Endothelial cell (in vitro differentiated cells): ENCODE measurements around the gene PCDHGA9. TPM values are rescaled to one million over a fixed set of nuclear protein-coding genes. Genes with fewer than 3 reads are reported as not detected.
"Not testable (repeated sequence)": the region's sequence is repeated elsewhere in the genome, so short reads cannot be mapped to it uniquely, and the experiment has no call there.

ENCODE experiments used
- DNase-seq: peaks from one replicate; pipeline ENCODE4 v3.0.0; 2021; ENCODE audit warnings: low spot score
- H3K27ac Mint-ChIP-seq: one replicate; pipeline ENCODE4 v1.8.0; 2021; ENCODE audit warnings: mixed read lengths, inconsistent platforms; ENCODE audit not compliant: unreplicated experiment
- H3K27me3 Mint-ChIP-seq: one replicate; pipeline ENCODE4 v1.8.0; 2021; ENCODE audit warnings: mild to moderate bottlenecking, moderate library complexity, mixed read lengths, inconsistent platforms; ENCODE audit not compliant: unreplicated experiment
- H3K36me3 Mint-ChIP-seq: one replicate; pipeline ENCODE4 v1.8.0; 2021; ENCODE audit warnings: mild to moderate bottlenecking, low read depth, mixed read lengths, inconsistent platforms; ENCODE audit not compliant: unreplicated experiment
- H3K4me1 Mint-ChIP-seq: one replicate; pipeline ENCODE4 v1.8.0; 2021; ENCODE audit warnings: mild to moderate bottlenecking, mixed read lengths, inconsistent platforms; ENCODE audit not compliant: unreplicated experiment
- H3K4me3 Mint-ChIP-seq: one replicate; pipeline ENCODE4 v1.8.0; 2021; ENCODE audit warnings: mild to moderate bottlenecking, mixed read lengths, inconsistent platforms; ENCODE audit not compliant: unreplicated experiment
- H3K9me3 Mint-ChIP-seq: one replicate; pipeline ENCODE4 v1.8.0; 2021; ENCODE audit warnings: mixed read lengths, inconsistent platforms; ENCODE audit not compliant: unreplicated experiment
- CTCF ChIP-seq: fragments of 200-600 bp; sonication (generic); IDR thresholded peaks from one replicate; pipeline ENCODE4 v1.5.0; 2021; ENCODE audit warnings: antibody characterized with exemption; ENCODE audit not compliant: unreplicated experiment
- total RNA-seq: library from RNA; stranded (reverse); fragmentation: NEBNext Ultra II Directional; extraction: Animal tissue kit (Norgen Biotek cat#: 25700); gene quantifications from one replicate; pipeline ENCODE4 v1.2.1, GENCODE V29; 2021; ENCODE audit not compliant: unreplicated experiment

PCDHGA9 gene
- total RNA-seq, 1 donor from 2014 or later = 3.1 TPM

GRCh38 chr5:141374627-141375026 lies 28.0 kb upstream of the PCDHGA9 start:
- Mint-ChIP-seq H3K4me1 (no peaks in the 10 kb centered on the region), H3K27me3 (peaks cover 2% of the 10 kb centered on the region), H3K9me3 (peaks cover 27% of the 10 kb centered on the region), H3K4me3 (peak overlapping the region; percentile 73), H3K36me3 (peaks cover 62% of the 10 kb centered on the region), H3K27ac (no peak overlapping the region)
- no peak for TF ChIP-seq CTCF
- DNase-seq = no peak

GRCh38 chr5:141375444-141376155 lies 27.0 kb upstream of the PCDHGA9 start:
- H3K4me3 Mint-ChIP-seq, DNase-seq, H3K27ac Mint-ChIP-seq, H3K27me3 Mint-ChIP-seq, H3K4me1 Mint-ChIP-seq: not testable (repeated sequence)
- H3K36me3 Mint-ChIP-seq = peaks cover 55% of the 10 kb centered on the region
- H3K9me3 Mint-ChIP-seq = peaks cover 27% of the 10 kb centered on the region

- Mint-ChIP-seq H3K9me3 (peaks cover 22% of the 10 kb centered on the region), H3K27ac (no peak within 1 kb of the TSS), H3K27me3 (peaks cover 4% of the 10 kb centered on the region), H3K4me3 (peak within 1 kb of the TSS; percentile 89), H3K36me3 (peaks cover 52% of the 10 kb centered on the region), H3K4me1 (no peaks in the 10 kb centered on the region)
- no peak for DNase-seq
- no peak for TF ChIP-seq CTCF
Measured at GRCh38 chr5:141382469-141383294, 19.9 kb upstream of the PCDHGA9 start, which contains the start of gene PCDHGA7. TSS of gene PCDHGA7 (plus strand) at chr5:141382742. CDS start at chr5:141382900, 158 bp downstream.

GRCh38 chr5:141383345-141383744 lies 19.2 kb upstream of the PCDHGA9 start:
- no peak for DNase-seq
- peaks cover 54% of the 10 kb centered on the region for H3K36me3 Mint-ChIP-seq
- H3K4me3 Mint-ChIP-seq = peak overlapping the region; percentile 89
- no peaks in the 10 kb centered on the region for H3K4me1 Mint-ChIP-seq
- no peak for TF ChIP-seq CTCF
- H3K27ac Mint-ChIP-seq = no peak overlapping the region
- peaks cover 4% of the 10 kb centered on the region for H3K27me3 Mint-ChIP-seq
- H3K9me3 Mint-ChIP-seq = peaks cover 24% of the 10 kb centered on the region

- H3K4me3 Mint-ChIP-seq = peak overlapping the region; percentile 62
- DNase-seq = no peak
- no peak for TF ChIP-seq CTCF
- no peaks in the 10 kb centered on the region for H3K4me1 Mint-ChIP-seq
- H3K36me3 Mint-ChIP-seq = peaks cover 65% of the 10 kb centered on the region
- H3K27me3 Mint-ChIP-seq = peaks cover 4% of the 10 kb centered on the region
- H3K9me3 Mint-ChIP-seq = peaks cover 32% of the 10 kb centered on the region
- H3K27ac Mint-ChIP-seq = no peak overlapping the region
Measured at GRCh38 chr5:141384471-141385267, 17.9 kb upstream of the PCDHGA9 start.
